CD14-positive monocyte (primary cell): ENCODE measurements around the gene KIAA1549. TPM values are rescaled to one million over a fixed set of nuclear protein-coding genes. Genes with fewer than 3 reads are reported as not detected.

Experiments
- DNase-seq, 3 donors: peaks; one replicate each; pipeline ENCODE4 v3.0.0-alpha.2; 2011 to 2022
- H2AFZ ChIP-seq: 2 replicates; pipeline ENCODE4 v1.6.0; 2012; ENCODE audit warnings: mild to moderate bottlenecking, low read depth, low read length, inconsistent platforms; ENCODE audit not compliant: insufficient read depth, poor library complexity, severe bottlenecking
- H3K27ac ChIP-seq, 2 donors: 1 replicate in 1 of 2; 2 replicates in 1 of 2; pipeline ENCODE4 v1.5.1; 2012 to 2013; ENCODE audit warnings: low read length in 2 of 2, control low read depth in 1 of 2, inconsistent platforms in 1 of 2, low read depth in 1 of 2, mild to moderate bottlenecking in 1 of 2
- H3K27me3 ChIP-seq, 2 donors: one replicate each; pipeline versions ENCODE4 v1.6.0 to v1.6.1; 2011 to 2013; ENCODE audit warnings: low read length in 2 of 2; ENCODE audit not compliant: control insufficient read depth in 2 of 2, insufficient read depth in 2 of 2
- H3K36me3 ChIP-seq, 2 donors: replicated peaks in 1 of 2; 1 replicate in 1 of 2; 2 replicates in 1 of 2; pipeline versions ENCODE4 v1.5.1 to v1.6.1; 2012 to 2013; ENCODE audit warnings: low read length in 2 of 2, control low read depth in 1 of 2, inconsistent platforms in 1 of 2, mild to moderate bottlenecking in 1 of 2; ENCODE audit not compliant: insufficient read depth in 2 of 2, control insufficient read depth in 1 of 2
- H3K4me1 ChIP-seq, 2 donors: 1 replicate in 1 of 2; 2 replicates in 1 of 2; pipeline versions ENCODE4 v1.5.1 to v1.6.1; 2012 to 2013; ENCODE audit warnings: low read length in 2 of 2, control low read depth in 1 of 2, inconsistent platforms in 1 of 2, mild to moderate bottlenecking in 1 of 2, moderate library complexity in 1 of 2; ENCODE audit not compliant: insufficient read depth in 2 of 2, control insufficient read depth in 1 of 2
- H3K4me2 ChIP-seq: replicated peaks from 2 replicates; pipeline ENCODE3; 2012; ENCODE audit warnings: low read length, moderate library complexity, mild to moderate bottlenecking; ENCODE audit not compliant: poor library complexity, severe bottlenecking; ENCODE audit errors: extremely low read depth
- H3K4me3 ChIP-seq, 3 experiments: fragments of 200-600 bp in 1 of 3; sonication (generic) in 1 of 3; replicated peaks in 1 of 3; 1 replicate in 2 of 3; 2 replicates in 1 of 3; pipeline ENCODE4 v1.5.1; 2011 to 2013; ENCODE audit warnings: low read length in 3 of 3, mild to moderate bottlenecking in 3 of 3, control low read depth in 2 of 3, low read depth in 2 of 3, inconsistent platforms in 1 of 3, moderate library complexity in 1 of 3
- H3K79me2 ChIP-seq: 2 replicates; pipeline ENCODE4 v1.6.0; 2012; ENCODE audit warnings: mild to moderate bottlenecking, control low read depth, inconsistent platforms, low read length, moderate library complexity; ENCODE audit not compliant: insufficient read depth
- H3K9ac ChIP-seq: 2 replicates; pipeline ENCODE4 v1.6.0; 2017; ENCODE audit warnings: low read length, mild to moderate bottlenecking; ENCODE audit not compliant: insufficient read depth, poor library complexity, severe bottlenecking
- H3K9me3 ChIP-seq, 2 donors: replicated peaks in 1 of 2; 1 replicate in 1 of 2; 2 replicates in 1 of 2; pipeline versions ENCODE4 v1.5.1 to v1.6.1; 2012 to 2013; ENCODE audit warnings: low read length in 2 of 2, control low read depth in 1 of 2; ENCODE audit not compliant: control insufficient read depth in 1 of 2, insufficient read depth in 1 of 2
- H4K20me1 ChIP-seq: 2 replicates; pipeline ENCODE4 v1.6.0; 2012; ENCODE audit warnings: mild to moderate bottlenecking, low read length, control low read depth, moderate library complexity; ENCODE audit not compliant: insufficient read depth
- H3K27ac Mint-ChIP-seq, 7 donors: one replicate each; pipeline ENCODE4 v1.8.0; 2020; ENCODE audit warnings: mild to moderate bottlenecking in 7 of 7, mixed read lengths in 7 of 7, moderate library complexity in 6 of 7, inconsistent platforms in 2 of 7
- H3K27me3 Mint-ChIP-seq, 3 donors: one replicate each; pipeline ENCODE4 v1.8.0; 2021 to 2022; ENCODE audit warnings: low read depth in 3 of 3, mild to moderate bottlenecking in 3 of 3, mixed read lengths in 3 of 3, moderate library complexity in 3 of 3, inconsistent platforms in 1 of 3
- H3K36me3 Mint-ChIP-seq, 2 donors: one replicate each; pipeline ENCODE4 v1.8.0; 2020; ENCODE audit warnings: mixed read lengths in 2 of 2, inconsistent platforms in 1 of 2, mild to moderate bottlenecking in 1 of 2
- H3K4me1 Mint-ChIP-seq: one replicate; pipeline ENCODE4 v1.8.0; 2020; ENCODE audit warnings: mild to moderate bottlenecking, mixed read lengths
- H3K4me3 Mint-ChIP-seq, 2 donors: one replicate each; pipeline ENCODE4 v1.8.0; 2020; ENCODE audit warnings: mild to moderate bottlenecking in 2 of 2, mixed read lengths in 2 of 2, moderate library complexity in 1 of 2
- H3K9me3 Mint-ChIP-seq, 7 donors: one replicate each; pipeline ENCODE4 v1.8.0; 2020 to 2022; ENCODE audit warnings: mixed read lengths in 7 of 7, mild to moderate bottlenecking in 6 of 7, moderate library complexity in 6 of 7, inconsistent platforms in 2 of 7
- CTCF ChIP-seq: fragments of 200-600 bp; IDR thresholded peaks from one replicate; pipeline ENCODE4 v1.8.0; 2022; ENCODE audit warnings: antibody characterized with exemption, mild to moderate bottlenecking
- WGBS: methylation state at CpG from one replicate; pipeline ENCODE4 v1.1.5; 2013; ENCODE audit warnings: missing lambda C conversion rate; ENCODE audit not compliant: insufficient coverage; 5-methylcytosine and 5-hydroxymethylcytosine counted together
- intact Hi-C, 2 donors: fragments of 100-400 bp; cut with micrococcal nuclease; formaldehyde crosslinking; loops; one replicate each; pipeline versions ENCODE4 v1.15.0 to v1.15.1; 2023
- polyA plus RNA-seq, 3 donors: library from polyadenylated mRNA; depleted of rRNA in 1 of 3; unstranded in 2 of 3; stranded (reverse) in 1 of 3; fragments of 300-500 nt in 2 of 3; fragments of >200 nt in 1 of 3; fragmentation: Illumina TruSeq in 2 of 3; gene quantifications; 1 replicate in 2 of 3; 2 replicates in 1 of 3; pipeline ENCODE4 v1.2.3, GENCODE V29; 2012 to 2021

Gene KIAA1549
- polyA plus RNA-seq, 3 donors = 0.03 TPM; not detected in 1

GRCh38 chr7:138822867-138823535, 158.2 kb downstream of the KIAA1549 start:
- Histone ChIP-seq H3K4me1 (no peaks in the 10 kb centered on the region), H3K4me3 (no peak overlapping the region), H3K9ac (no peak overlapping the region), H3K4me2 (no peak overlapping the region), H3K36me3 (no peaks in the 10 kb centered on the region), H4K20me1 (no peaks in the 10 kb centered on the region), H3K9me3 (peaks cover 0 to 8% of the 10 kb centered on the region in 2 donors), H3K79me2 (no peaks in the 10 kb centered on the region), H3K27me3 (no peaks in the 10 kb centered on the region), H3K27ac (no peak overlapping the region), H2AFZ (no peak overlapping the region)
- DNase-seq = no peak
- intact Hi-C loops = no loop called here
- no peak for TF ChIP-seq CTCF
- 100% methylated on average over 1 of the region's 11 CpGs for WGBS
- H3K4me3 Mint-ChIP-seq = no peak overlapping the region
- H3K27ac Mint-ChIP-seq = no peak overlapping the region
- peaks cover 0 to 4% (median 1%) of the 10 kb centered on the region in 3 donors for H3K27me3 Mint-ChIP-seq
- peaks cover 2 to 30% (median 10%) of the 10 kb centered on the region in 7 donors for H3K9me3 Mint-ChIP-seq
- H3K36me3 Mint-ChIP-seq = no peaks in the 10 kb centered on the region
- H3K4me1 Mint-ChIP-seq = no peaks in the 10 kb centered on the region

GRCh38 chr7:138821912-138822311, 159.3 kb downstream of the KIAA1549 start:
- H3K4me3 ChIP-seq = no peak overlapping the region
- no peaks in the 10 kb centered on the region for H3K27me3 ChIP-seq
- H3K79me2 ChIP-seq = no peaks in the 10 kb centered on the region
- Mint-ChIP-seq H3K27ac (no peak overlapping the region), H3K4me1 (no peaks in the 10 kb centered on the region), H3K4me3 (no peak overlapping the region), H3K36me3 (no peaks in the 10 kb centered on the region), H3K27me3 (peaks cover 0 to 6% (median 1%) of the 10 kb centered on the region in 3 donors), H3K9me3 (peaks cover 2 to 29% (median 10%) of the 10 kb centered on the region in 7 donors)
- DNase-seq = no peak
- 97% methylated on average over 6 of the region's 7 CpGs for WGBS
- H3K9ac ChIP-seq = no peak overlapping the region
- H3K36me3 ChIP-seq = no peaks in the 10 kb centered on the region
- intact Hi-C loops = no loop called here
- H3K27ac ChIP-seq = no peak overlapping the region
- H4K20me1 ChIP-seq = no peaks in the 10 kb centered on the region
- TF ChIP-seq CTCF = no peak
- no peak overlapping the region for H2AFZ ChIP-seq
- no peak overlapping the region for H3K4me2 ChIP-seq
- peaks cover 0 to 8% of the 10 kb centered on the region in 2 donors for H3K9me3 ChIP-seq
- H3K4me1 ChIP-seq = no peaks in the 10 kb centered on the region
